ENCODE measurements around the gene SECISBP2L.
"Not testable (repeated sequence)": the region's sequence is repeated elsewhere in the genome, so short reads cannot be mapped to it uniquely, and the experiment has no call there.

Gene SECISBP2L

DNA sequence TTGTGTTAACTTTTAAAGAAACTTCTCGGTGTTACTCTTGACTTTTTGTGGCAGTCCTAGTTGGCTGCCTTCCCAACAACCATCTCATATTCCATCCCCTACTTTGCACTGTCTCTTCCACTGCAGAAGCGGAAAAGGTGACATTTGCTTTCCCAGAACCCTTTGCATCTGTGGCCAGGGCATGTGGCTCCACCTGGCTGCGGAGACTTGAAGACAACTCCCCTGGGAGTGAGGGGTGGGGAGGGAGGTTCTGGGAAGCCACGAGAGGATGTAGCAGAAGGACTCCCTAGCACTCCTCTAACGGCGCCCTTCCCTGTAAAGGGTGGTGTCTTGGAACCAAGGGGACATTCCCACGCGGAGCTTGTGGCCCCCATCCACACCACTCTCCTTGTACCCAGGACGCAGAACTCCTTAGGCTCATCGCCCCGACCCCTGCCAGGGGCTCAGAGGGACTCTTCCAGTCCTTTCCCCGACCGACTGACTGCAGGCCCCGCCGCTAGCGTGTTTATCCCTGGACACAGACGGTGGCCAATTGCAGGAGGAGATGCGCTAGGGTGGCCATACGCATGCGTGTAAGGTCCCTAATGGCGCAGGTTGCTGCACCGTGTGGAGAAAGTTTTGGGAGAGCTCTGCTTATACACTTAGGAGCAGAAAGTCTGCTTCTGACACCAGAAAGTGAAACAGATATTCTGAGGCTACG, 33.2 kb upstream of the SECISBP2L start:
- 91 to 95% methylated on average over 16 to 19 of the region's 23 CpGs for WGBS, 2 experiments (ENCODE audit: insufficient coverage in 2 of 2)
- Histone ChIP-seq H3K27ac (ENCODE audit: low read depth, low read length, severe bottlenecking) (no peak overlapping the region), H3K9me3 (ENCODE audit: control insufficient read depth, low read length) (no peaks in the 10 kb centered on the region), H3K4me3 (ENCODE audit: extremely low read depth, insufficient read depth, low read length, poor library complexity, severe bottlenecking) (no peak overlapping the region), H3K4me1 (ENCODE audit: control insufficient read depth, insufficient read depth, low read length, poor library complexity, severe bottlenecking) (no peaks in the 10 kb centered on the region), H3K36me3 (ENCODE audit: control insufficient read depth, insufficient read depth, low read length) (no peaks in the 10 kb centered on the region)

DNA sequence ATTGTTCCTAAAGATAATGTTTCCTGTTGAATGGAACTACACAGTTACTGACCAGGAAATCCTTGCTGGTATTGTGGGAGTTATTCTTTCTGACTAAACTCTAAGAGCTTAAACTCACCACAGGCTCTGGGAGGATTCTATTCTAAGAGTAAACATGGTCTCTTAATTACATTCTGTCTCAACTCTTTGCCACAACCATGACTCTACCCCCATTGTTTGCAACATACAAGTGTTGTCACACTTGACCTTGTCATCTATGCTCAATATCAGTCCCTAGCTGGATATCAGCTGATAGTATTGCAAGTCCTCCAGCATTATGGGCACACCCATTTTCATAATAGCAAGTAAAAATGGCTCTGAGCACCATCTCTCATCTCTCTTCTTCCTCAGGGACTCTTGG, 29.6 kb upstream of the SECISBP2L start:
- H3K27ac ChIP-seq (ENCODE audit: low read depth, low read length, severe bottlenecking), result no peak overlapping the region
- no peak overlapping the region for H3K4me3 ChIP-seq (ENCODE audit: extremely low read depth, insufficient read depth, low read length, poor library complexity, severe bottlenecking)
- H3K4me1 ChIP-seq (ENCODE audit: control insufficient read depth, insufficient read depth, low read length, poor library complexity, severe bottlenecking), result no peaks in the 10 kb centered on the region
- H3K9me3 ChIP-seq (ENCODE audit: control insufficient read depth, low read length), result no peaks in the 10 kb centered on the region
- H3K36me3 ChIP-seq (ENCODE audit: control insufficient read depth, insufficient read depth, low read length), result no peaks in the 10 kb centered on the region

DNA sequence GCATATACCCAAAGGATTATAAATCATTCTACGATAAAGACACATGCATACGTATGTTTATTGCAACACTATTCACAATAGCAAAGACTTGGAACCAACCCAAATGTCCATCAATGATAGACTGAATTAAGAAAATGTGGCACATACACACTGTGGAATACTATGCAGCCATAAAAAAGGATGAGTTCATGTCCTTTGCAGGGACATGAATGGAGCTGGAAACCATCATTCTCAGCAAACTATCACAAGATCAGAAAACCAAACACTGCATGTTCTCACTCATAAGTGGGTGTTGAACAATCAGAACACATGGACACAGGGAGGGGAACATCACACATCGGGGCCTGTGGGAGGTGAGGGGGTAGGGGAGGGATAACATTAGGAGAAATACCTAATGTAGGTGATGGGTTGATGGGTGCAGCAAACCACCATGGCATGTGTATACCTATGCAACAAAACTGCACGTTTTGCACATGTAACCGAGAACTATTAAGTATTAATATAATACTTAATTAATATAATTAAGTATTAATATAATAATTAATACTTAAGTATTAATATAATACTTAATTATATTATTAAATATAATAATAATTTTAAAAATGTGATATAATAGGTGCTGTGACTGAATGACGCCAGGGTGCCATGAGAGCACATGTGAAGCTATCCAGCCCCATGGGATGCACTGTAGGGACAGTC, 28.5 kb upstream of the SECISBP2L start:
- H3K4me3 ChIP-seq (ENCODE audit: extremely low read depth, insufficient read depth, low read length, poor library complexity, severe bottlenecking); H3K9me3 ChIP-seq (ENCODE audit: control insufficient read depth, low read length); H3K36me3 ChIP-seq (ENCODE audit: control insufficient read depth, insufficient read depth, low read length); H3K4me1 ChIP-seq (ENCODE audit: control insufficient read depth, insufficient read depth, low read length, poor library complexity, severe bottlenecking); H3K27ac ChIP-seq (ENCODE audit: low read depth, low read length, severe bottlenecking): not testable (repeated sequence)
- 86 to 88% methylated on average over 1 of the region's 6 CpGs for WGBS, 2 experiments (ENCODE audit: insufficient coverage in 2 of 2)

DNA sequence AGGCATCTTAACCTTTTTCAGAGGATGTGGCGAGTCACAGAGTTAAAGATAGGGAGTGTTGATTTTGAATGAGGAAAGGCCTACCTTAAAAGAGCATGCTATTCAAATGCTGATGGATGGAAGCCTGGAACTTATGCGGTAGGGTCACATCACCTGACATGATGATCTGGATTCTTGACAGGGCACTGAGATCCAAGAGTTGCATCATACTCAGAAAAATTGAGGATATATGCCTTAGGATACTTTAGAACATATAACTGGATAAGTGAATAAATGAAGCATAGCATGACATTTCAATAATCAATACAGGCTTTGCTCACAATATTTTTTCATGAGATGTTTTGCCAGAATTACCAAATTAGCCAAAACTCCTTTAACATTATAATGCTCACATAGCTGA, 20.1 kb upstream of the SECISBP2L start:
- H3K9me3 ChIP-seq (ENCODE audit: control insufficient read depth, low read length), result no peaks in the 10 kb centered on the region
- H3K4me3 ChIP-seq (ENCODE audit: extremely low read depth, insufficient read depth, low read length, poor library complexity, severe bottlenecking), result no peak overlapping the region
- 25 to 53% methylated on average over 1 to 2 of the region's 2 CpGs for WGBS, 2 experiments (ENCODE audit: insufficient coverage in 2 of 2)
- no peak overlapping the region for H3K27ac ChIP-seq (ENCODE audit: low read depth, low read length, severe bottlenecking)
- no peaks in the 10 kb centered on the region for H3K36me3 ChIP-seq (ENCODE audit: control insufficient read depth, insufficient read depth, low read length)
- peaks cover 19% of the 10 kb centered on the region for H3K4me1 ChIP-seq (ENCODE audit: control insufficient read depth, insufficient read depth, low read length, poor library complexity, severe bottlenecking)

DNA sequence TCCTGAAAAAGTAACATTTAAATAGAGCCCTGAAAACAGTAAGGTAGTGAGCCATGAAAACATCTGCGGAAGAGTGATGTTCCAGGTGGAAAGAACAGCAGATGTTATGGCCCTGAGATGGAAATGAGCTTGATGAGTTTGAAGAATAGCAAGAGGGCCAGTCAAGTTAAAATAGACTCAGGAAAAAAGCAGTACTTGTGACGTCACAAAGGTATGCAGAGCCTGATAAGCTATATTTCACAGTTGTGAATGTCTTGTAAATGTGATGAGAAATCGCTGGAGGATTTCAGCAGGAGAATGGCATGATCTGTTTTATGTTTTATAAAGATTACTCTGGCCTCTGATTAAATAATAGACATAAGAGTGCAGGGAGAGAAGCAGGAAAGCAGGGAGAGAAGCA, 18.6 kb upstream of the SECISBP2L start:
- WGBS, 2 experiments (ENCODE audit: insufficient coverage in 2 of 2), result 83 to 89% methylated on average over 3 of the region's 3 CpGs
- Histone ChIP-seq H3K9me3 (ENCODE audit: control insufficient read depth, low read length) (no peaks in the 10 kb centered on the region), H3K4me3 (ENCODE audit: extremely low read depth, insufficient read depth, low read length, poor library complexity, severe bottlenecking) (no peak overlapping the region), H3K4me1 (ENCODE audit: control insufficient read depth, insufficient read depth, low read length, poor library complexity, severe bottlenecking) (peaks cover 27% of the 10 kb centered on the region), H3K36me3 (ENCODE audit: control insufficient read depth, insufficient read depth, low read length) (no peaks in the 10 kb centered on the region), H3K27ac (ENCODE audit: low read depth, low read length, severe bottlenecking) (no peak overlapping the region)

DNA sequence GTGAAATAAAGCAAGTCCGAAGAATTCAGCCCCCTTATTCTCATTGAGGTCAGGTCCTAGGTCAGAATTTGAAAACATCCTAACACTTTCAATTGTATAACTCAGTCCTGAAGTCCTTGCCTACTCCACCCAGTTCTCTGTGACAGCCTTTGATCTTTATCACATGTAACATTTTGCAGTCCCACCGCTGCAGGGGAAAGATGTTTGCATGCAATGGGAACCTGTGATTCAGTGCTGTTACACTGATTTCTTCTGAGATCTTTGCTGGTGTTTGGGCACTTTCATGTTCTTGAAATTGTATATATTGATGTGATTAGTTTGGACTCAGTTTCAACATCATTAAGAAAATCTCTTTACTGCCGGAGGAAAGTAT, 18.0 kb upstream of the SECISBP2L start:
- H3K9me3 ChIP-seq (ENCODE audit: control insufficient read depth, low read length), result no peaks in the 10 kb centered on the region
- WGBS, 2 experiments (ENCODE audit: insufficient coverage in 2 of 2), result 50 to 80% methylated on average over 1 of the region's 3 CpGs
- peaks cover 28% of the 10 kb centered on the region for H3K4me1 ChIP-seq (ENCODE audit: control insufficient read depth, insufficient read depth, low read length, poor library complexity, severe bottlenecking)
- H3K27ac ChIP-seq (ENCODE audit: low read depth, low read length, severe bottlenecking), result no peak overlapping the region
- H3K36me3 ChIP-seq (ENCODE audit: control insufficient read depth, insufficient read depth, low read length), result no peaks in the 10 kb centered on the region
- H3K4me3 ChIP-seq (ENCODE audit: extremely low read depth, insufficient read depth, low read length, poor library complexity, severe bottlenecking), result no peak overlapping the region

DNA sequence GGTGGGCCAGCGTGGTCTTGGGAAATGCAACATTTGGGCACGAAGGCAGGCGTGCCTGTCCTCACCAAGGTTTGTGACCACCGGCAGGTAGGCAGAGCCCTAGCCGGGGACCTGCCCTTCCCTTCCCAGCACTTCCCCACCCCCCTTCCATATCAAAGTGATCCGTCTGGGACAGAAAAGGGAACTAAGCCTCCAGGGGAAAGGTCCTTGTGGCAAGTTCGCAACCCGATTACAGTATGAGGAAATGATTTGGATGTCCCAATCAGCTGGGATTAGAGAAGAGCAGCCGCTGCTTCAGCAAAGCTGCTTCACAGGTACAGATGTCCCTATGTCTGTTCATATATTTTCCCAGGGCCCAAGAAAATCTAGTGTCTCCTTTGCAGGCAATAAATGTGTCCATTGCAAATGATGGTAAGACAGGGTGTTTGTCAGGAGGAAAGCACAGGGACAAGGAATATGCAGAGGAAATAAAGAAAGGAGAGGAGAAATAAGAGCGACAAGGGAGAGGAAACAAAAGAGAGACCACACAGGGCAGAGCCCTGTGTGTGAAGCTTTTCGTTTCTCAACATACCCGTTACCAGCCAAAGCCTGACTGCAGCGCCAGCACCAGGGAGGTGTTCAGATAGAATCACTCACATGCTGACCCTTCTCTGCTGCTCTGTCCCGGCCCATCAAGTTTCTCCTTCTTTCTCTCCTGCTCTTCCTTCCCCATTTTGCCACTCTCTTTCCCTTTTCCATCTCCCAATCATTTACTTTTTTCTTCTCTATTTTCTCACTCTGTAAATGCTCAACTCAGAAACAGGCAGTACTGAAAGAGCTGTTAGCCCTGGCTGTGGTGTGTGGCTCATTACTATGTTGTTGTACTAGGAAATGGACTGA, 17.4 kb upstream of the SECISBP2L start:
- Histone ChIP-seq H3K4me3 (ENCODE audit: extremely low read depth, insufficient read depth, low read length, poor library complexity, severe bottlenecking) (no peak overlapping the region), H3K27ac (ENCODE audit: low read depth, low read length, severe bottlenecking) (no peak overlapping the region), H3K4me1 (ENCODE audit: control insufficient read depth, insufficient read depth, low read length, poor library complexity, severe bottlenecking) (peaks cover 28% of the 10 kb centered on the region), H3K36me3 (ENCODE audit: control insufficient read depth, insufficient read depth, low read length) (no peaks in the 10 kb centered on the region), H3K9me3 (ENCODE audit: control insufficient read depth, low read length) (no peaks in the 10 kb centered on the region)
- WGBS, 2 experiments (ENCODE audit: insufficient coverage in 2 of 2), result 60 to 69% methylated on average over 11 to 12 of the region's 14 CpGs

DNA sequence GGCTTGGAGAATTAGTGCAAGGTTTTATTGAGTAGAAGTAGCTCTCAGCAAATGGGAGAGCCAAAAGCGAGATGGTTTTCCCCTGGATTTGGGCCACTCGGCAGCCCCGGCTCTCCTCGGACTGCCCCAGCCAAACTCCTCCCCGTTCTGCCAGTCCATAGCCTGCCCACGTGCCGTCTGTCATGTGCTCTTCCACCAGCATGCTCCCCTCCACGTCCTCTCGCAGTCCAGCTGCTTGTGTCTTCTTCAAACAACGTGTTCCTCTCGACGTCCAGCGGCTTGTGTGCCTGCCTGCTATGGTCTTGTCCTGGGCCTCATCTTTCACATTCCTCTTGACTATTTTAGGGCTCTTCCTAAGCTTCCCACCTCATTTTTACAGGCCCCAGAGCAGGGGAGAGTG, 16.7 kb upstream of the SECISBP2L start:
- H3K27ac ChIP-seq (ENCODE audit: low read depth, low read length, severe bottlenecking), result no peak overlapping the region
- WGBS, 2 experiments (ENCODE audit: insufficient coverage in 2 of 2), result 90 to 95% methylated on average over 11 to 13 of the region's 13 CpGs
- H3K4me3 ChIP-seq (ENCODE audit: extremely low read depth, insufficient read depth, low read length, poor library complexity, severe bottlenecking), result no peak overlapping the region
- no peaks in the 10 kb centered on the region for H3K9me3 ChIP-seq (ENCODE audit: control insufficient read depth, low read length)
- peaks cover 28% of the 10 kb centered on the region for H3K4me1 ChIP-seq (ENCODE audit: control insufficient read depth, insufficient read depth, low read length, poor library complexity, severe bottlenecking)
- H3K36me3 ChIP-seq (ENCODE audit: control insufficient read depth, insufficient read depth, low read length), result no peaks in the 10 kb centered on the region

DNA sequence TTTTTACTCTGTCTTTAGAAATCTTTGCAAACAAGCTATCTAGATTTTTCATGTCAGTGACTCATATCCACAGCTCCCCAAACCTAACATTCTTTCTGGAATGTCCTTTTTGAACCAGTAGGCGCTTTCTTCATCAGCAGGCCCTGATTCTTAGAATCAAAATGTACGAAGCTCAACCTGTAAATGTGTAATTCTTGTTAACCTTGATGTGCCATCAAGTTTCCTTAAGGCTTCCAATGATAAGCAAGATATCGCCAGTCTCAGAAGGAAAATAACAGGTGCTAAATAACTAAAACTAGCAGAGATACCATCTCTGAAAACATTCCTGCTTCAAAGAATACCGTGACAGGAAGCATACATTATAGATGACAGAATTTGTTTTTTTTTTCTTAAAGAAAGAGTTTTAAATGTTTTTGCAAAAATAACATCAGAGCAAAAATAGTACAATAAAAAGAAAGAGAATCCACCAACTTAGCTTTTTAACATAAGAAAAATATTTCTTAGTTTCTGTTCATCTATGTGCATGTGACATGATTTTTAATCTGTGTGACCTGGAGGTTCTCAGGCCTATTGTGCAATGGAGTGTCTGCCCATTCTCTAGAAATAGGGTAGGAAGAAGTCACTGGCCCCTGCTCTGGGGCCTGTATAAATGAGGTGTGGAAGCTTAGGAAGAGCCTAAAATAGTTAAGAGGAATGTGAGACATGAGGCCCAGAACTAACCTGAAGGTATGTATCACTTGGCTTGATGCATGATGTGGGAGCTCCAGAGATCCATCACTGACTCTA, 14.7 kb upstream of the SECISBP2L start:
- no peak overlapping the region for H3K27ac ChIP-seq (ENCODE audit: low read depth, low read length, severe bottlenecking)
- H3K4me3 ChIP-seq (ENCODE audit: extremely low read depth, insufficient read depth, low read length, poor library complexity, severe bottlenecking), result no peak overlapping the region
- 88 to 100% methylated on average over 1 to 2 of the region's 4 CpGs for WGBS, 2 experiments (ENCODE audit: insufficient coverage in 2 of 2)
- H3K36me3 ChIP-seq (ENCODE audit: control insufficient read depth, insufficient read depth, low read length), result no peaks in the 10 kb centered on the region
- peaks cover 28% of the 10 kb centered on the region for H3K4me1 ChIP-seq (ENCODE audit: control insufficient read depth, insufficient read depth, low read length, poor library complexity, severe bottlenecking)
- no peaks in the 10 kb centered on the region for H3K9me3 ChIP-seq (ENCODE audit: control insufficient read depth, low read length)

DNA sequence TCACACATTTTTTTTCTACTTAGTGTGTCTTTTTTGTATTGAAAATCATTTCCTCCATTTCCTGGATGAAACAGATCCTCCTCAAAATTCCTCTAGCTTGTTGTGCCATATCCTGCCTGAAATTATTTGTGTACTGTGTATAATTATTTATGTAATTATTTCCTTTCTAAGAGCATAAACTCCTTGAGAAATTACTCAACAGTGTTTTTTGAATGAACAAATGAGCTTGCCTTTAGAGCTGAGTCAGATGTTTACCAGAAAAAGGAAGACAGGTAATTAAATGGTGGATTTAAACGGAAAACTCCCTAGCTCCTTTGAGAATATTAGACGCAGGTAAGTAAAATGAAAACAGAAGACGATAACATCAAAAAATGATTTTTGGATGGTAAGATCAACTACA, 13.2 kb upstream of the SECISBP2L start:
- no peak overlapping the region for H3K27ac ChIP-seq (ENCODE audit: low read depth, low read length, severe bottlenecking)

More for the DNA sequence above, 13.2 kb upstream of the SECISBP2L start:
- Histone ChIP-seq H3K4me3 (ENCODE audit: extremely low read depth, insufficient read depth, low read length, poor library complexity, severe bottlenecking) (no peak overlapping the region), H3K4me1 (ENCODE audit: control insufficient read depth, insufficient read depth, low read length, poor library complexity, severe bottlenecking) (peaks cover 19% of the 10 kb centered on the region), H3K9me3 (ENCODE audit: control insufficient read depth, low read length) (no peaks in the 10 kb centered on the region), H3K36me3 (ENCODE audit: control insufficient read depth, insufficient read depth, low read length) (no peaks in the 10 kb centered on the region)
- 94 to 100% methylated on average over 1 to 3 of the region's 3 CpGs for WGBS, 2 experiments (ENCODE audit: insufficient coverage in 2 of 2)

All from mesodermal cell (in vitro differentiated cells).